ENCODE data around the gene GNB5. TPM values are rescaled to one million over a fixed set of nuclear protein-coding genes. Genes with fewer than 3 reads are reported as not detected.

The GNB5 gene
- total and polyA plus RNA-seq, 8 donors: 12.2 to 28.2 (median 15.8) TPM

DNA sequence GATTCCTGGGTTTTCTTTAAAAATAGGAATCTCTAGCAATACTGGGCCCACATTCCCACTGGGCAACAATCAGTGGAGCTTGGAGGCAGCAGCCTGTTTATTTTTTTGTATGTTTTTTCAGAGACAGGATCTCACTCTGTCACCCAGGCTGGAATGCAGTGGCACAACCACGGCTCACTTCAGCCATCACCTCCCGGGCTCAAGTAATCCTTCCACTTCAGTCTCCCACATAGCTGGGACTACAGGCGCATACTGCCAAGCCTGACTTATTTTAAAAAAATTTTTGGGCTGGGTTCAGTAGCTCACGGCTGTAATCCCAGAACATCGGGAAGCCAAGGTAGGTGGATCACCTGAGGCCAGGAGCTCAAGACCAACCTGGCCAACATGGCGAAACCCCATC is 29.1 kb upstream of the GNB5 start:
- H3K27me3 ChIP-seq: no peaks in the 10 kb centered on the region
- DNase-seq (no peak), ATAC-seq (no peak), FAIRE-seq (no peak)
- H3K4me1 ChIP-seq: no peaks in the 10 kb centered on the region
- TF ChIP-seq, protein P1, sequence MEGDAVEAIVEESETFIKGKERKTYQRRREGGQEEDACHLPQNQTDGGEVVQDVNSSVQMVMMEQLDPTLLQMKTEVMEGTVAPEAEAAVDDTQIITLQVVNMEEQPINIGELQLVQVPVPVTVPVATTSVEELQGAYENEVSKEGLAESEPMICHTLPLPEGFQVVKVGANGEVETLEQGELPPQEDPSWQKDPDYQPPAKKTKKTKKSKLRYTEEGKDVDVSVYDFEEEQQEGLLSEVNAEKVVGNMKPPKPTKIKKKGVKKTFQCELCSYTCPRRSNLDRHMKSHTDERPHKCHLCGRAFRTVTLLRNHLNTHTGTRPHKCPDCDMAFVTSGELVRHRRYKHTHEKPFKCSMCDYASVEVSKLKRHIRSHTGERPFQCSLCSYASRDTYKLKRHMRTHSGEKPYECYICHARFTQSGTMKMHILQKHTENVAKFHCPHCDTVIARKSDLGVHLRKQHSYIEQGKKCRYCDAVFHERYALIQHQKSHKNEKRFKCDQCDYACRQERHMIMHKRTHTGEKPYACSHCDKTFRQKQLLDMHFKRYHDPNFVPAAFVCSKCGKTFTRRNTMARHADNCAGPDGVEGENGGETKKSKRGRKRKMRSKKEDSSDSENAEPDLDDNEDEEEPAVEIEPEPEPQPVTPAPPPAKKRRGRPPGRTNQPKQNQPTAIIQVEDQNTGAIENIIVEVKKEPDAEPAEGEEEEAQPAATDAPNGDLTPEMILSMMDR (IDR thresholded peaks at IDR 0.05): no peak
- intact Hi-C loops (cut with DNase I): no loop called here
- H3K36me3 ChIP-seq: peaks cover 3 to 87% (median 27%) of the 10 kb centered on the region in 3 donors
- no peaks in the 10 kb centered on the region for H3K9me3 ChIP-seq
- no peak overlapping the region for H3K4me3 ChIP-seq
- 94 to 96% methylated on average over 6 of the region's 6 CpGs for WGBS, 2 donors
- no peak overlapping the region for H3K27ac ChIP-seq

DNA sequence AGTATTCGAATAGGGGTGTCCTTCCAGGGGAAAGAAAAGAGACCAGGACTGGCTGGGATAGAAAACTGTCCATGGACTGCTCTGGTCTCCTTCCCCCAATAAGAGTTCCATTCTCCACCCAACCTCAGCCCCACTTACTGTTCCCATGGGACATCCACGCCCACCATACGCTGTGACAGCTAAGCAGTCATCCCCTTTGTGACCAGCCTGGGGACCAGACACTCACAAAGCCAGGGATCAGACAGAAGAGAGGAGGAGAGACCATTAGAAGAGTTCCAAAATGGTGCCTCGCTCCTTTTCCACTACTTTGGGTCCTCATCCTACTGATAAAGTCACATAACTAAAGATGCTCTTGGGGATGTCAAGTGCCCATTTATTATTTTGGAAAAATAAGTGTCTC is 27.6 kb upstream of the GNB5 start:
- Histone ChIP-seq H3K4me3 (no peak overlapping the region), H3K36me3 (peaks cover 3 to 86% (median 24%) of the 10 kb centered on the region in 3 donors), H3K27me3 (no peaks in the 10 kb centered on the region), H3K9me3 (no peaks in the 10 kb centered on the region), H3K27ac (no peak overlapping the region), H3K4me1 (no peaks in the 10 kb centered on the region)
- no peak for FAIRE-seq
- TF ChIP-seq, protein P1 (IDR thresholded peaks at IDR 0.05): no peak
- DNase-seq: no peak
- no peak for ATAC-seq
- intact Hi-C loops (cut with DNase I): no loop called here
- 83 to 92% methylated on average over 4 of the region's 4 CpGs for WGBS, 2 donors

DNA sequence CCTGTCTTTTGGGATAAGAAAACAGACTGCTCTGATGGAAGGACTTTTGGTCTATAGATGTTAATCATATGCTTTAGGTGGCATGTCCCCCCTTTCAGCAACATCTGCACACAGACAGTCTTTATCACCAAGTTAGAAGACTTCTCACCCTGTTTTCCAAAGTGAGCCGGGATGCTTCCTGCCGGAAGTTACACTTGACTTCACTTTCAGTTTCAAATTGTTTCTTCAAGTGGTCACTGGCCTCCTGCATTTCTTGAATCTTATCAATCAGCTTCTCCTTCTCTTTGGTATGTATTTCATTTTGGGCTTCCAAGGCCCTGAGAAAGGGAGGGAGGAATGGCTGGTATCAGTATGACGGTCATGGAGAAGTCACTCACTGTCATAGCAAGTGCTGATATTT is 27.2 kb upstream of the GNB5 start:
- TF ChIP-seq, protein P1 (IDR thresholded peaks at IDR 0.05): no peak
- H3K27ac ChIP-seq: no peak overlapping the region
- FAIRE-seq (no peak), ATAC-seq (no peak), DNase-seq (no peak)
- no peak overlapping the region for H3K4me3 ChIP-seq
- whole genome bisulfite sequencing, 2 donors: 89 to 95% methylated on average over 3 of the region's 3 CpGs
- peaks cover 3 to 86% (median 24%) of the 10 kb centered on the region in 3 donors for H3K36me3 ChIP-seq
- H3K9me3 ChIP-seq: no peaks in the 10 kb centered on the region
- no peaks in the 10 kb centered on the region for H3K27me3 ChIP-seq
- intact Hi-C loops (cut with DNase I): no loop called here
- no peaks in the 10 kb centered on the region for H3K4me1 ChIP-seq

DNA sequence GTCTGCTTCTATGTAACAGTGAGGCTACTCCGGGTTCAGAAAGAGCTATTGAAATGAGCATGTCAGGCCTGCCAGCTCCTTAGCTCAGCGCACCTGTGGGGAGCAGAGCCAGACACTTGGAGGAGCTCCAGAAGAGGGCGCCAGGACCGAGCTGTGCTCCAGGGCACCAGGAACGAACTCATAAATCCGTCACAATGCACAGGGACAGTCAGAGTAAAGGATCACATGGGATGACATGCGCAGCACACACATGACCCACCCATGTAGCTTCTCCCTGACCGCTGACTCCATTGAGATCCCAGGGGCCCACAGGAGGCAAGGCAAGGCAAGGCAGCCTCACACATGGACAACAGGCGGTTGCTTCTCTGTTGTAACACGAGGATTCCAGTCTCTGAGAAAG is 26.0 kb upstream of the GNB5 start:
- Histone ChIP-seq H3K27ac (no peak overlapping the region), H3K27me3 (no peaks in the 10 kb centered on the region), H3K36me3 (peaks cover 7 to 87% (median 30%) of the 10 kb centered on the region in 3 donors), H3K9me3 (no peaks in the 10 kb centered on the region), H3K4me3 (no peak overlapping the region), H3K4me1 (no peaks in the 10 kb centered on the region)
- no peak for FAIRE-seq
- peak; percentile 56 to 81 (median 74) for ATAC-seq
- intact Hi-C loops (cut with DNase I): no loop called here
- peak in 3 of 6 donors; percentile 26 to 63 (median 44) for DNase-seq
- TF ChIP-seq, protein P1 (IDR thresholded peaks at IDR 0.05): no peak
- WGBS, 2 donors: 63 to 64% methylated on average over 10 of the region's 10 CpGs

DNA sequence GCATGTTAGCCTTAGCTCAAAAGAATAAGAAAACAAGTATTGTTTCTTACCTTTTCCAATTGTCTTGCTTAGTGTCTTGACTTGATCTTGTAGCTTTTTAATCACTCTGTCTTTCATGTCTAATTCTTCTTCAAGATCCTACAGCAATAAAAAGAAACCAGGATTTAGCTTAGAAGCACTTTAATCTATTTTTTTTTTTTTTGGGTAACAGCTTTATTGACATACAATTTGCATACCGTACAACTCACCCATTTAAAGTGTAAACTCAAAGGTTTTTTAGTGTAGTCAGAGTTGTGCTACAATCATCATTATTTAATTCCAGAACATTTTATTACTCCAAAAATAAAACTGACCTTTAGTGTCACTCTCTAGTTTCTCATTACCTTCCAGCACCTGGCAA is 23.4 kb upstream of the GNB5 start:
- no peak for FAIRE-seq
- DNase-seq: no peak
- H3K9me3 ChIP-seq: no peaks in the 10 kb centered on the region
- ATAC-seq: no peak
- no peak overlapping the region for H3K4me3 ChIP-seq
- 74 to 80% methylated on average over 1 of the region's 1 CpG for WGBS, 2 donors
- no peak overlapping the region for H3K27ac ChIP-seq
- H3K36me3 ChIP-seq: peaks cover 4 to 86% (median 34%) of the 10 kb centered on the region in 3 donors
- no peaks in the 10 kb centered on the region for H3K27me3 ChIP-seq
- TF ChIP-seq, protein P1 (IDR thresholded peaks at IDR 0.05): no peak
- H3K4me1 ChIP-seq: no peaks in the 10 kb centered on the region
- intact Hi-C loops (cut with DNase I): no loop called here

All from pancreas (tissue), 10 donors.